Pericardium fibroblast (primary cell): Measurements from ENCODE around the gene ARID4B. TPM values are rescaled to one million over a fixed set of nuclear protein-coding genes. Genes with fewer than 3 reads are reported as not detected.

Source experiments
- total RNA-seq: library from RNA; depleted of rRNA; stranded (reverse); fragments of >200 nt; gene quantifications from 2 replicates; pipeline ENCODE4 v1.2.3, GENCODE V29; 2015

The ARID4B gene
- 9.4 and 9.8 TPM in 2 replicates for total RNA-seq

GRCh38 chr1:235327559-235328270 lies at the start of gene ARID4B:
Gene ARID4B (minus strand): TSS chr1:235328179. CDS start chr1:235326919, 1,260 bp downstream.

GRCh38 chr1:235367000-235367908 lies 39.3 kb upstream of the ARID4B start, which contains the start of gene TBCE:
Gene TBCE (plus strand): TSS chr1:235367427. CDS start chr1:235380050, 12,623 bp downstream.

GRCh38 chr1:235328271-235329138 lies 526 bp upstream of the ARID4B start, which contains the start of gene GGPS1:
Gene GGPS1 (plus strand): TSS chr1:235328570. CDS start chr1:235335265, 6,695 bp downstream.

GRCh38 chr1:235160957-235161684 lies 166.9 kb downstream of the ARID4B start, which contains the start of gene RBM34:
Gene RBM34 (minus strand): TSS chr1:235161250. CDS start chr1:235161226, 24 bp downstream.

GRCh38 chr1:235128456-235129328 lies 199.3 kb downstream of the ARID4B start, which contains the start of gene TOMM20:
Gene TOMM20 (minus strand): TSS chr1:235128837. CDS start chr1:235128715, 122 bp downstream.

Other genes starting within 250 kb of the ARID4B start
- gene TOMM20, start 199.3 kb downstream of the ARID4B start, total RNA-seq: 85.4 and 89.7 TPM in 2 replicates
- gene RBM34, start 166.9 kb downstream of the ARID4B start, total RNA-seq: 39.7 and 44.6 TPM in 2 replicates
- gene GGPS1, start 391 bp upstream of the ARID4B start, total RNA-seq: 22.9 and 24.3 TPM in 2 replicates
- gene TBCE, start 39.2 kb upstream of the ARID4B start, total RNA-seq: 6.7 and 15.5 TPM in 2 replicates
- 17.1 and 17.7 TPM in 2 replicates for gene B3GALNT2, start 176.3 kb upstream of the ARID4B start, total RNA-seq